CD4-positive, alpha-beta memory T cell (primary cell): ENCODE results near the gene LONP1. TPM values are rescaled to one million over a fixed set of nuclear protein-coding genes. Genes with fewer than 3 reads are reported as not detected.

ENCODE experiments used
- CTCF ChIA-PET: fragments of 350-600 bp; sonication (Branson Sonifier 250); formaldehyde crosslinking; loops from one replicate; lab custom pipeline; 2021; ENCODE audit warnings: inconsistent platforms; ENCODE audit not compliant: partially characterized antibody; lab: Charles Lee
- POLR2A ChIA-PET: fragments of 350-600 bp; sonication (Branson Sonifier 250); formaldehyde crosslinking; loops from one replicate; lab custom pipeline; 2021; ENCODE audit not compliant: partially characterized antibody; lab: Charles Lee
- DNase-seq, 5 donors: peaks; one replicate each; pipeline versions ENCODE4 v3.0.0 to v3.0.0-alpha.2; 2020 to 2022; ENCODE audit warnings: mixed read lengths in 1 of 5
- H3K27ac ChIP-seq: one replicate; pipeline ENCODE4 v1.7.0; 2013; ENCODE audit warnings: low read depth, low read length
- H3K27me3 ChIP-seq: 2 replicates; pipeline ENCODE4 v1.7.0; 2013; ENCODE audit warnings: mild to moderate bottlenecking, low read length, moderate library complexity; ENCODE audit not compliant: insufficient read depth
- H3K36me3 ChIP-seq: 2 replicates; pipeline ENCODE4 v1.7.0; 2013; ENCODE audit warnings: mild to moderate bottlenecking, low read length, moderate library complexity; ENCODE audit not compliant: insufficient read depth
- H3K4me1 ChIP-seq: 2 replicates; pipeline ENCODE4 v1.7.0; 2013; ENCODE audit warnings: mild to moderate bottlenecking, low read length, moderate library complexity; ENCODE audit not compliant: insufficient read depth
- H3K4me3 ChIP-seq, 2 donors: one replicate each; pipeline ENCODE4 v1.7.0; 2013; ENCODE audit warnings: low read length in 2 of 2, mild to moderate bottlenecking in 1 of 2
- H3K9me3 ChIP-seq, 2 donors: one replicate each; pipeline ENCODE4 v1.7.0; 2013; ENCODE audit warnings: low read length in 2 of 2, control low read depth in 1 of 2; ENCODE audit not compliant: control insufficient read depth in 1 of 2
- H3K27ac Mint-ChIP-seq, 7 donors: one replicate each; pipeline ENCODE4 v1.8.0; 2020 to 2021; ENCODE audit warnings: mixed read lengths in 7 of 7, mild to moderate bottlenecking in 6 of 7, inconsistent platforms in 3 of 7, moderate library complexity in 3 of 7
- H3K27me3 Mint-ChIP-seq, 2 donors: one replicate each; pipeline ENCODE4 v1.8.0; 2020 to 2021; ENCODE audit warnings: mixed read lengths in 2 of 2
- H3K36me3 Mint-ChIP-seq, 2 donors: one replicate each; pipeline ENCODE4 v1.8.0; 2020 to 2021; ENCODE audit warnings: mixed read lengths in 2 of 2, inconsistent platforms in 1 of 2, mild to moderate bottlenecking in 1 of 2
- H3K4me1 Mint-ChIP-seq, 4 donors: one replicate each; pipeline ENCODE4 v1.8.0; 2020 to 2021; ENCODE audit warnings: mixed read lengths in 4 of 4, mild to moderate bottlenecking in 1 of 4
- H3K4me3 Mint-ChIP-seq, 8 donors: one replicate each; pipeline ENCODE4 v1.8.0; 2020 to 2021; ENCODE audit warnings: mixed read lengths in 8 of 8, mild to moderate bottlenecking in 7 of 8, moderate library complexity in 6 of 8, inconsistent platforms in 3 of 8
- H3K9me3 Mint-ChIP-seq, 8 donors: one replicate each; pipeline ENCODE4 v1.8.0; 2020 to 2021; ENCODE audit warnings: mixed read lengths in 8 of 8, mild to moderate bottlenecking in 5 of 8, inconsistent platforms in 3 of 8, moderate library complexity in 1 of 8
- intact Hi-C: fragments of 100-400 bp; cut with micrococcal nuclease; formaldehyde crosslinking; loops from one replicate; pipeline ENCODE4 v1.15.1; 2023
- polyA plus RNA-seq, 2 donors: library from polyadenylated mRNA; unstranded; fragments of 300-500 nt; fragmentation: Illumina TruSeq; gene quantifications; one replicate each; pipeline ENCODE4 v1.2.3, GENCODE V29; 2021
- total RNA-seq, 2 experiments: library from RNA; stranded (reverse); gene quantifications; one replicate each; pipeline ENCODE4 v1.2.3, GENCODE V29; 2021

LONP1 gene
- total and polyA plus RNA-seq, 4 experiments from 2014 or later: 10.9 to 64.7 (median 49.8) TPM

GRCh38 chr19:5686647-5687359 lies 33.1 kb downstream of the LONP1 start:
- Histone ChIP-seq H3K4me1 (peaks cover 23% of the 10 kb centered on the region), H3K4me3 (peak overlapping the region in 1 of 2 donors; percentile 61), H3K27ac (peak overlapping the region; percentile 67), H3K9me3 (no peaks in the 10 kb centered on the region), H3K27me3 (no peaks in the 10 kb centered on the region), H3K36me3 (no peaks in the 10 kb centered on the region)
- DNase-seq: peak; percentile 84 to 88 (median 85)
- Mint-ChIP-seq H3K4me3 (peak overlapping the region; percentile 81 to 88 (median 83)), H3K27me3 (no peaks in the 10 kb centered on the region), H3K4me1 (peaks cover 20 to 47% (median 32%) of the 10 kb centered on the region in 4 donors), H3K36me3 (peaks cover 0 to 18% of the 10 kb centered on the region in 2 donors), H3K9me3 (peaks cover 0 to 5% (median 0%) of the 10 kb centered on the region in 8 donors), H3K27ac (peak overlapping the region; percentile 86 to 95 (median 91))
- intact Hi-C loops: no loop called here
- ChIA-PET CTCF (interaction anchor here (0.7 to 3.6 kb wide), 9 partner anchors 10 to 218 kb away, joined by 3 to 18 read pairs (median 3); partner anchors contain the start of genes CATSPERD, LONP1, SAFB and SAFB2), POLR2A (interaction anchor here (0.8 to 3.4 kb wide), 9 partner anchors 8 to 218 kb away, joined by 3 to 28 read pairs (median 4); partner anchors contain the start of genes CATSPERD, LONP1, SAFB and SAFB2)

- DNase-seq: no peak
- no peaks in the 10 kb centered on the region for H3K27me3 ChIP-seq
- ChIA-PET CTCF (interaction anchor here (1.5 to 3.6 kb wide), 5 partner anchors 10 to 218 kb away, joined by 3 to 18 read pairs (median 7); partner anchors contain the start of genes CATSPERD, LONP1, SAFB and SAFB2), POLR2A (interaction anchor here (1.0 to 3.4 kb wide), 5 partner anchors 8 to 218 kb away, joined by 4 to 28 read pairs (median 5); partner anchors contain the start of genes CATSPERD, LONP1, SAFB and SAFB2)
- Mint-ChIP-seq H3K36me3 (peaks cover 0 to 18% of the 10 kb centered on the region in 2 donors), H3K9me3 (peaks cover 0 to 5% (median 0%) of the 10 kb centered on the region in 8 donors), H3K27me3 (no peaks in the 10 kb centered on the region), H3K4me3 (peak overlapping the region; percentile 81 to 88 (median 83)), H3K27ac (peak overlapping the region; percentile 86 to 95 (median 91)), H3K4me1 (peaks cover 25 to 52% (median 35%) of the 10 kb centered on the region in 4 donors)
- intact Hi-C loops: no loop called here
- no peaks in the 10 kb centered on the region for H3K36me3 ChIP-seq
- H3K9me3 ChIP-seq: no peaks in the 10 kb centered on the region
- H3K4me1 ChIP-seq: peaks cover 22% of the 10 kb centered on the region
- peak overlapping the region; percentile 67 for H3K27ac ChIP-seq
- H3K4me3 ChIP-seq: peak overlapping the region in 1 of 2 donors; percentile 61
Observed at GRCh38 chr19:5686326-5686646, 33.7 kb downstream of the LONP1 start.

GRCh38 chr19:5684694-5685430 lies 35.1 kb downstream of the LONP1 start:
- Mint-ChIP-seq H3K4me3 (peak overlapping the region in 2 of 8 donors; percentile 6 to 20), H3K4me1 (peaks cover 17 to 50% (median 34%) of the 10 kb centered on the region in 4 donors), H3K27ac (peak overlapping the region in 3 of 7 donors; percentile 12 to 89 (median 69)), H3K27me3 (no peaks in the 10 kb centered on the region), H3K9me3 (peaks cover 0 to 3% (median 0%) of the 10 kb centered on the region in 8 donors), H3K36me3 (peaks cover 0 to 8% of the 10 kb centered on the region in 2 donors)
- ChIA-PET CTCF (interaction anchor here (2.8 to 3.6 kb wide), 2 partner anchors 36 to 63 kb away, joined by 18 read pairs; partner anchors contain the start of genes CATSPERD, LONP1, SAFB and SAFB2), POLR2A (interaction anchor here (3.4 kb wide), 1 partner anchor 62 kb away, joined by 25 read pairs; the partner anchor contains the start of genes SAFB and SAFB2)
- no peaks in the 10 kb centered on the region for H3K27me3 ChIP-seq
- no peaks in the 10 kb centered on the region for H3K9me3 ChIP-seq
- DNase-seq: no peak
- no peak overlapping the region for H3K27ac ChIP-seq
- H3K4me3 ChIP-seq: no peak overlapping the region
- intact Hi-C loops: no loop called here
- H3K36me3 ChIP-seq: no peaks in the 10 kb centered on the region
- H3K4me1 ChIP-seq: peaks cover 27% of the 10 kb centered on the region

GRCh38 chr19:5683177-5683886 lies 36.6 kb downstream of the LONP1 start:
- Histone ChIP-seq H3K27ac (no peak overlapping the region), H3K4me3 (no peak overlapping the region), H3K36me3 (no peaks in the 10 kb centered on the region), H3K4me1 (peaks cover 33% of the 10 kb centered on the region), H3K9me3 (no peaks in the 10 kb centered on the region), H3K27me3 (no peaks in the 10 kb centered on the region)
- no peaks in the 10 kb centered on the region for H3K27me3 Mint-ChIP-seq
- peaks cover 0 to 6% of the 10 kb centered on the region in 2 donors for H3K36me3 Mint-ChIP-seq
- peaks cover 23 to 54% (median 36%) of the 10 kb centered on the region in 4 donors for H3K4me1 Mint-ChIP-seq
- peaks cover 0 to 3% (median 0%) of the 10 kb centered on the region in 8 donors for H3K9me3 Mint-ChIP-seq
- intact Hi-C loops: no loop called here
- no peak for DNase-seq
- POLR2A ChIA-PET: interaction anchor here (1.2 to 2.1 kb wide), 3 partner anchors 8 to 61 kb away, joined by 4 to 7 read pairs (median 6); partner anchors contain the start of genes CATSPERD, LONP1, SAFB and SAFB2
- H3K4me3 Mint-ChIP-seq: peak overlapping the region in 3 of 8 donors; percentile 9 to 60 (median 13)
- peak overlapping the region in 4 of 7 donors; percentile 19 to 66 (median 40) for H3K27ac Mint-ChIP-seq
- CTCF ChIA-PET: no interaction called here

- Histone ChIP-seq H3K4me1 (peaks cover 25% of the 10 kb centered on the region), H3K36me3 (no peaks in the 10 kb centered on the region), H3K4me3 (no peak overlapping the region), H3K9me3 (no peaks in the 10 kb centered on the region), H3K27ac (no peak overlapping the region), H3K27me3 (no peaks in the 10 kb centered on the region)
- peaks cover 0 to 6% of the 10 kb centered on the region in 2 donors for H3K36me3 Mint-ChIP-seq
- H3K4me1 Mint-ChIP-seq: peaks cover 22 to 50% (median 33%) of the 10 kb centered on the region in 4 donors
- ChIA-PET CTCF (interaction anchor here (1.0 to 1.2 kb wide), 3 partner anchors 8 to 39 kb away, joined by 3 to 6 read pairs (median 6); partner anchors contain the start of genes CATSPERD and RPL36), POLR2A (interaction anchor here (1.4 to 2.1 kb wide), 3 partner anchors 8 to 59 kb away, joined by 6 to 7 read pairs (median 6); partner anchors contain the start of genes RPL36, SAFB and SAFB2)
- intact Hi-C loops: no loop called here
- DNase-seq: no peak
- H3K9me3 Mint-ChIP-seq: peaks cover 0 to 3% (median 0%) of the 10 kb centered on the region in 8 donors
- H3K27ac Mint-ChIP-seq: peak overlapping the region; percentile 66 to 92 (median 87)
- H3K27me3 Mint-ChIP-seq: no peaks in the 10 kb centered on the region
- peak overlapping the region in 7 of 8 donors; percentile 39 to 94 (median 81) for H3K4me3 Mint-ChIP-seq
Observed at GRCh38 chr19:5682107-5682482, 37.9 kb downstream of the LONP1 start.
